HepG2 (cell line): ENCODE data around the gene GFRA1. TPM values are rescaled to one million over a fixed set of nuclear protein-coding genes. Genes with fewer than 3 reads are reported as not detected.

Source experiments
- ATAC-seq: fragments of 200-7000 bp; cut with Tn5 transposase; 3 replicates; pipeline ENCODE4 v1.9.1; 2020; ENCODE audit warnings: mild to moderate bottlenecking, moderate library complexity
- BruUV-seq: library from RNA; stranded (reverse); fragments of 400-500 nt; replicated peaks from 2 replicates; lab custom pipeline; 2021; lab: Mats Ljungman, UMichigan
- CTCF ChIA-PET: fragments of 300-600 bp; formaldehyde crosslinking; extraction: SDS; loops from one replicate; lab custom pipeline; 2021; ENCODE audit warnings: low total read pairs, inconsistent platforms, low intra/inter-chr PET ratio; lab: Yijun Ruan, JAX
- POLR2A ChIA-PET: fragments of 350-600 bp; sonication (Branson Sonifier 250); formaldehyde crosslinking; loops from one replicate; lab custom pipeline; 2020; ENCODE audit warnings: antibody characterized with exemption, inconsistent platforms; lab: Yijun Ruan, JAX
- DNase-seq: peaks from one replicate; pipeline ENCODE4 v3.0.0-alpha.2; 2015; ENCODE audit warnings: low spot score
- FAIRE-seq: peaks from 3 replicates; lab custom pipeline; 2011; peaks lifted over from hg19 to GRCh38; lab: Jason Lieb, UNC
- H2AFZ ChIP-seq: one replicate; pipeline ENCODE4 v1.6.1; 2011; ENCODE audit warnings: low read length, inconsistent platforms
- H3K27ac ChIP-seq: fragments of 300-600 bp; 3 replicates; pipeline ENCODE4 v1.8.0; 2011; ENCODE audit warnings: mixed run types, mild to moderate bottlenecking, mixed read lengths, low read length, inconsistent platforms; ENCODE audit not compliant: insufficient read depth; ENCODE audit errors: extremely low read length
- H3K27me3 ChIP-seq, 2 experiments: fragments of 200-600 bp in 1 of 2; 2 replicates in 1 of 2; 3 replicates in 1 of 2; pipeline versions ENCODE4 v1.6.0 to v1.8.0; 2011; ENCODE audit warnings: low read length in 2 of 2, mild to moderate bottlenecking in 2 of 2, moderate library complexity in 2 of 2, inconsistent platforms in 1 of 2; ENCODE audit not compliant: insufficient read depth in 2 of 2, control insufficient read depth in 1 of 2
- H3K36me3 ChIP-seq, 2 experiments: fragments of 200-600 bp in 1 of 2; replicated peaks in 1 of 2; 2 replicates in 1 of 2; 3 replicates in 1 of 2; pipeline versions ENCODE4 v1.5.1 to v1.8.0; 2011; ENCODE audit warnings: low read length in 2 of 2, inconsistent platforms in 1 of 2; ENCODE audit not compliant: insufficient read depth in 2 of 2, control insufficient read depth in 1 of 2
- H3K4me1 ChIP-seq: 2 replicates; pipeline ENCODE4 v1.5.1; 2012; ENCODE audit warnings: low read length, inconsistent platforms; ENCODE audit not compliant: insufficient read depth
- H3K4me2 ChIP-seq: 2 replicates; pipeline ENCODE4 v1.6.0; 2011; ENCODE audit warnings: low read depth, low read length, inconsistent platforms
- H3K4me3 ChIP-seq, 3 experiments: fragments of 200-600 bp in 1 of 3; sonication (generic), shearing (Covaris generic) in 1 of 3; replicated peaks in 1 of 3; 2 replicates each; pipeline ENCODE4 v1.5.1; 2011 to 2016; ENCODE audit warnings: low read length in 3 of 3, inconsistent platforms in 2 of 3, low read depth in 2 of 3, mild to moderate bottlenecking in 2 of 3, control low read depth in 1 of 3, mixed read lengths in 1 of 3; ENCODE audit not compliant: insufficient read depth in 1 of 3
- H3K79me2 ChIP-seq: one replicate; pipeline ENCODE4 v1.6.1; 2011; ENCODE audit warnings: low read length, inconsistent platforms; ENCODE audit not compliant: insufficient read depth
- H3K9ac ChIP-seq: 2 replicates; pipeline ENCODE4 v1.6.0; 2011; ENCODE audit warnings: mild to moderate bottlenecking, low read depth, low read length, inconsistent platforms; ENCODE audit not compliant: insufficient read depth
- H3K9me3 ChIP-seq: 2 replicates; pipeline ENCODE4 v1.5.1; 2012; ENCODE audit warnings: mild to moderate bottlenecking, low read length
- H4K20me1 ChIP-seq: 2 replicates; pipeline ENCODE4 v1.6.0; 2011; ENCODE audit warnings: inconsistent platforms, mild to moderate bottlenecking, low read length, moderate library complexity; ENCODE audit not compliant: insufficient read depth
- ARID4A ChIP-seq: sonication (generic); formaldehyde crosslinking; IDR thresholded peaks from 2 replicates; pipeline ENCODE4 v1.5.0; 2020; ENCODE audit warnings: mild to moderate bottlenecking, missing genetic modification reagents, borderline replicate concordance
- CCAR2 ChIP-seq: fragments of 200-400 bp; formaldehyde crosslinking; optimal IDR thresholded peaks from 2 replicates; pipeline ENCODE3; 2018; ENCODE audit warnings: low read depth, mild to moderate bottlenecking, low read length, moderate library complexity
- CSRNP1 ChIP-seq: sonication (generic); formaldehyde crosslinking; IDR thresholded peaks from 2 replicates; pipeline ENCODE4 v1.8.1; 2023; ENCODE audit warnings: mild to moderate bottlenecking, missing genetic modification reagents
- HMG20B ChIP-seq: conservative IDR thresholded peaks from 2 replicates; pipeline ENCODE4 v1.6.1; 2016; ENCODE audit warnings: missing genetic modification reagents, missing compliant biosample characterization
- HNF4G ChIP-seq, 2 experiments: sonication (generic) in 1 of 2; formaldehyde crosslinking in 1 of 2; IDR thresholded peaks; 2 replicates each; pipeline versions ENCODE4 v1.4.0 to v1.6.1; 2011 to 2020; ENCODE audit warnings: borderline replicate concordance in 2 of 2, low read depth in 2 of 2, mild to moderate bottlenecking in 2 of 2, low read length in 1 of 2, missing genetic modification reagents in 1 of 2, moderate library complexity in 1 of 2
- KDM5A ChIP-seq: fragments of 200-600 bp; sonication (generic); IDR thresholded peaks from 2 replicates; pipeline ENCODE4 v1.7.0; 2018; ENCODE audit warnings: antibody characterized with exemption, mild to moderate bottlenecking, low read length, borderline replicate concordance
- SUZ12 ChIP-seq: fragments of 150-350 bp; IDR thresholded peaks from 2 replicates; pipeline ENCODE4 v1.6.1; 2014; ENCODE audit warnings: low read depth, low read length
- YEATS2 ChIP-seq: sonication (generic); formaldehyde crosslinking; IDR thresholded peaks from 2 replicates; pipeline ENCODE4 v1.4.0; 2020; ENCODE audit warnings: missing genetic modification reagents, borderline replicate concordance
- ZNF337 ChIP-seq: sonication (generic); formaldehyde crosslinking; IDR thresholded peaks from 2 replicates; pipeline ENCODE4 v1.5.1; 2020; ENCODE audit warnings: missing genetic modification reagents, low read depth, mild to moderate bottlenecking, borderline replicate concordance
- ZNF609 ChIP-seq: sonication (generic); formaldehyde crosslinking; IDR thresholded peaks from 2 replicates; pipeline ENCODE4 v1.4.0; 2020; ENCODE audit warnings: mild to moderate bottlenecking, missing genetic modification reagents, borderline replicate concordance
- ZNF616 ChIP-seq: sonication (generic); formaldehyde crosslinking; IDR thresholded peaks from 2 replicates; pipeline ENCODE4 v1.5.0; 2020; ENCODE audit warnings: low read depth, mild to moderate bottlenecking, missing genetic modification reagents
- ZNF737 ChIP-seq: sonication (generic); formaldehyde crosslinking; IDR thresholded peaks from 2 replicates; pipeline ENCODE4 v1.5.0; 2020; ENCODE audit warnings: missing genetic modification reagents, mild to moderate bottlenecking, borderline replicate concordance
- ZNF776 ChIP-seq: sonication (generic); formaldehyde crosslinking; IDR thresholded peaks from 2 replicates; pipeline ENCODE4 v1.4.0; 2020; ENCODE audit warnings: mild to moderate bottlenecking, missing genetic modification reagents
- WGBS: methylation state at CpG from one replicate; pipeline ENCODE4 v1.1.6; 2017; ENCODE audit warnings: low lambda C conversion rate; 5-methylcytosine and 5-hydroxymethylcytosine counted together
- in situ Hi-C: cut with HindIII; loops from 2 replicates; pipeline ENCODE4 v1.10.0; 2017; ENCODE audit warnings: low pct_unique_long_range_greater_than_20kb; ENCODE audit not compliant: extremely low pct_ligation_motif_present
- intact Hi-C: fragments of 100-400 bp; cut with micrococcal nuclease; formaldehyde crosslinking; loops from one replicate; pipeline ENCODE4 v1.10.0; 2022; ENCODE audit not compliant: unreplicated experiment
- polyA plus RNA-seq, 8 experiments: library from polyadenylated mRNA; depleted of rRNA in 3 of 8; stranded (reverse) in 7 of 8; unstranded in 1 of 8; fragments of >200 nt; fragmentation: Illumina TruSeq in 4 of 8; extraction: Trizol in 4 of 8; gene quantifications; 2 replicates each; pipeline versions ENCODE4 v1.2.1 to v1.2.3, GENCODE V29; 2011 to 2016; ENCODE audit warnings: low read depth in 4 of 8, missing spikeins in 1 of 8, mixed read lengths in 1 of 8; ENCODE audit not compliant: insufficient read depth in 1 of 8
- total RNA-seq, 5 experiments: library from RNA; depleted of rRNA; stranded (reverse); fragments of >200 nt; fragmentation: Illumina TruSeq; extraction: Trizol; gene quantifications; 2 replicates each; pipeline ENCODE4 v1.2.3, GENCODE V29; 2016; ENCODE audit warnings: low read depth in 1 of 5

GFRA1 gene
- total and polyA plus RNA-seq, 2 of the 13 experiments (the other 11 are each of a cell fraction or from before 2014, with no cell fraction given), result not detected

- FAIRE-seq (no peak), ATAC-seq (no peak), DNase-seq (no peak)
- no peaks in the 10 kb centered on the region for H4K20me1 ChIP-seq
- no peaks in the 10 kb centered on the region for H3K36me3 ChIP-seq
- in situ Hi-C loops (no loop called here), intact Hi-C loops (no loop called here)
- WGBS, result 80% methylated on average over 3 of the region's 7 CpGs
- no peaks in the 10 kb centered on the region for H3K27me3 ChIP-seq
- no TSS peak for BruUV-seq
- H2AFZ ChIP-seq, result no peak overlapping the region
- ChIA-PET POLR2A (no interaction called here), CTCF (no interaction called here)
- H3K79me2 ChIP-seq, result no peaks in the 10 kb centered on the region
- peaks cover 47% of the 10 kb centered on the region for H3K4me1 ChIP-seq
- no peak overlapping the region for H3K4me3 ChIP-seq
- no peak overlapping the region for H3K4me2 ChIP-seq
- H3K27ac ChIP-seq, result no peak overlapping the region
- no peak overlapping the region for H3K9ac ChIP-seq
- H3K9me3 ChIP-seq, result no peaks in the 10 kb centered on the region
- TF ChIP-seq YEATS2 (CRISPR knock-in tag), result no peak
- TF ChIP-seq CSRNP1, result no peak
- TF ChIP-seq CCAR2, result no peak
- no peak for TF ChIP-seq KDM5A
- TF ChIP-seq ARID4A (CRISPR knock-in tag), result no peak
- TF ChIP-seq HMG20B (CRISPR knock-in tag), result no peak
- no peak for TF ChIP-seq ZNF609
- no peak for TF ChIP-seq ZNF616 (CRISPR knock-in tag)
- no peak for TF ChIP-seq HNF4G (IDR thresholded peaks at IDR 0.05; ENCODE audit: borderline replicate concordance, low read depth, low read length)
- TF ChIP-seq HNF4G (CRISPR knock-in tag; IDR thresholded peaks at IDR 0.05; ENCODE audit: borderline replicate concordance, low read depth), result no peak
- no peak for TF ChIP-seq ZNF337 (CRISPR knock-in tag)
- no peak for TF ChIP-seq SUZ12
- TF ChIP-seq ZNF776 (CRISPR knock-in tag), result no peak
- TF ChIP-seq ZNF737, result no peak
Observed at GRCh38 chr10:116059320-116059719, 213.7 kb downstream of the GFRA1 start.
